OCI-M2 (cell line): ENCODE results near the gene FOXO4.
"Not testable (repeated sequence)": the region's sequence is repeated elsewhere in the genome, so short reads cannot be mapped to it uniquely, and the experiment has no call there.

ENCODE experiments used
- DNase-seq: peaks from one replicate; lab custom pipeline; 2025; ENCODE audit not compliant: unreplicated experiment; lab: John Stamatoyannopoulos, UW

Gene FOXO4

GRCh38 chrX:71095555-71095980 lies at the start of gene FOXO4:
TSS of gene FOXO4 (plus strand) at chrX:71095851. CDS start at chrX:71096529, 678 bp downstream.
- no peak for DNase-seq

GRCh38 chrX:71047891-71048290 lies 47.8 kb upstream of the FOXO4 start:
- DNase-seq, result not testable (repeated sequence)

GRCh38 chrX:71052721-71053120 lies 42.9 kb upstream of the FOXO4 start:
- DNase-seq, result no peak

GRCh38 chrX:71053217-71053621 lies 42.4 kb upstream of the FOXO4 start:
- no peak for DNase-seq

GRCh38 chrX:71056867-71057266 lies 38.8 kb upstream of the FOXO4 start:
- DNase-seq, result no peak

GRCh38 chrX:71057848-71058530 lies 37.7 kb upstream of the FOXO4 start:
- no peak for DNase-seq

- no peak for DNase-seq
Observed at GRCh38 chrX:71060127-71060526, 35.5 kb upstream of the FOXO4 start.

- DNase-seq, result no peak
Observed at GRCh38 chrX:71067089-71067488, 28.6 kb upstream of the FOXO4 start.

GRCh38 chrX:71067712-71068043 lies 28.0 kb upstream of the FOXO4 start:
- DNase-seq, result no peak

- peak; percentile 56 for DNase-seq
Observed at GRCh38 chrX:71068044-71068918, 27.4 kb upstream of the FOXO4 start, which contains the start of gene SNX12. TSS of gene SNX12 (minus strand) at chrX:71068334. CDS start at chrX:71068306, 28 bp downstream.

GRCh38 chrX:71070531-71070930 lies 25.1 kb upstream of the FOXO4 start:
- no peak for DNase-seq

GRCh38 chrX:71081330-71082123 lies 14.1 kb upstream of the FOXO4 start:
- DNase-seq, result no peak

- DNase-seq, result no peak
Observed at GRCh38 chrX:71082124-71082647, 13.5 kb upstream of the FOXO4 start.

- DNase-seq, result no peak
Observed at GRCh38 chrX:71082822-71083221, 12.8 kb upstream of the FOXO4 start.

- DNase-seq, result no peak
Observed at GRCh38 chrX:71085900-71086299, 9.8 kb upstream of the FOXO4 start.

GRCh38 chrX:71091263-71091662 lies 4.4 kb upstream of the FOXO4 start:
- DNase-seq, result no peak

GRCh38 chrX:71095033-71095432 lies 618 bp upstream of the FOXO4 start:
- no peak for DNase-seq

- DNase-seq, result no peak
Observed at GRCh38 chrX:71095981-71096759, 519 bp downstream of the FOXO4 start.

GRCh38 chrX:71096760-71097032 lies 1.0 kb downstream of the FOXO4 start:
- DNase-seq, result no peak

GRCh38 chrX:71098302-71098701 lies 2.7 kb downstream of the FOXO4 start:
- no peak for DNase-seq
